Esophagus squamous epithelium (tissue), 5 donors: Measurements from ENCODE around the gene CUL3. TPM values are rescaled to one million over a fixed set of nuclear protein-coding genes. Genes with fewer than 3 reads are reported as not detected.

Experiments used
- DNase-seq: peaks from one replicate; lab custom pipeline; 2025; lab: John Stamatoyannopoulos, UW
- H3K27ac ChIP-seq, 4 donors: fragments of 200-600 bp; sonication (generic); one replicate each; pipeline ENCODE4 v1.5.1; 2016 to 2019; ENCODE audit warnings: mild to moderate bottlenecking in 1 of 4
- H3K27me3 ChIP-seq, 4 donors: fragments of 200-600 bp; sonication (generic); 1 replicate in 3 of 4; 2 replicates in 1 of 4; pipeline versions ENCODE4 v1.5.1 to v1.6.0; 2017 to 2021; ENCODE audit warnings: antibody characterized with exemption in 1 of 4
- H3K36me3 ChIP-seq, 3 donors: fragments of 200-600 bp; sonication (generic); one replicate each; pipeline ENCODE4 v1.5.1; 2016 to 2019
- H3K4me1 ChIP-seq, 3 donors: fragments of 200-600 bp; sonication (generic); one replicate each; pipeline ENCODE4 v1.5.1; 2017 to 2019
- H3K4me3 ChIP-seq, 4 donors: fragments of 200-600 bp; sonication (generic); 1 replicate in 3 of 4; 2 replicates in 1 of 4; pipeline ENCODE4 v1.5.1; 2016 to 2019; ENCODE audit warnings: mild to moderate bottlenecking in 2 of 4, moderate library complexity in 1 of 4
- H3K9me3 ChIP-seq, 3 donors: fragments of 200-600 bp; sonication (generic); one replicate each; pipeline ENCODE4 v1.5.1; 2016 to 2019
- CTCF ChIP-seq, 6 experiments: fragments of 450-650 bp in 4 of 6; fragments of 200-600 bp in 2 of 6; sonication (generic) in 2 of 6; IDR thresholded peaks; one replicate each; pipeline ENCODE4 v1.5.1; 2016 to 2019; ENCODE audit warnings: antibody characterized with exemption in 6 of 6, mild to moderate bottlenecking in 4 of 6, moderate library complexity in 4 of 6
- POLR2A ChIP-seq, 4 donors: fragments of 450-650 bp; IDR thresholded peaks; one replicate each; pipeline ENCODE4 v1.6.1; 2017; ENCODE audit warnings: antibody characterized with exemption in 4 of 4, mild to moderate bottlenecking in 4 of 4, moderate library complexity in 3 of 4
- WGBS, 2 donors: methylation state at CpG; one replicate each; pipeline ENCODE4 v1.1.5; 2018; 5-methylcytosine and 5-hydroxymethylcytosine counted together
- intact Hi-C: fragments of 100-400 bp; cut with DNase I; formaldehyde crosslinking; loops from one replicate; pipeline ENCODE4 v1.15.0; 2022
- total RNA-seq, 4 donors: library from RNA; depleted of rRNA; stranded (reverse); fragments of >200 nt; gene quantifications; one replicate each; pipeline ENCODE4 v1.1.0, GENCODE V29; 2016
- donor health status: DM: yes; HTN: yes; CAD: no.

Gene CUL3
- total RNA-seq, 4 donors from 2014 or later, result 59.7 to 91.4 (median 85.2) TPM

- peaks cover 0 to 25% (median 4%) of the 10 kb centered on the region in 3 donors for H3K4me1 ChIP-seq
- no peak for TF ChIP-seq POLR2A (IDR thresholded peaks at IDR 0.05)
- no peak for TF ChIP-seq CTCF (IDR thresholded peaks at IDR 0.05)
- no peak overlapping the region for H3K4me3 ChIP-seq
- no peaks in the 10 kb centered on the region for H3K9me3 ChIP-seq
- no peak for DNase-seq
- no peak overlapping the region for H3K27ac ChIP-seq
- no peaks in the 10 kb centered on the region for H3K27me3 ChIP-seq
- intact Hi-C loops, result no loop called here
- H3K36me3 ChIP-seq, result no peaks in the 10 kb centered on the region
These were observed 28.8 kb downstream of the CUL3 start for GRCh38 chr2:224556381-224556780.

GRCh38 chr2:224555823-224556366 lies 29.3 kb downstream of the CUL3 start:
- 85 to 90% methylated on average over 4 of the region's 4 CpGs for WGBS, 2 donors
- DNase-seq, result no peak
- H3K4me1 ChIP-seq, result peaks cover 0 to 20% (median 4%) of the 10 kb centered on the region in 3 donors
- no peaks in the 10 kb centered on the region for H3K36me3 ChIP-seq
- no peaks in the 10 kb centered on the region for H3K9me3 ChIP-seq
- intact Hi-C loops, result no loop called here
- no peak for TF ChIP-seq POLR2A (IDR thresholded peaks at IDR 0.05)
- TF ChIP-seq CTCF (IDR thresholded peaks at IDR 0.05), result no peak
- no peak overlapping the region for H3K4me3 ChIP-seq
- no peak overlapping the region for H3K27ac ChIP-seq
- no peaks in the 10 kb centered on the region for H3K27me3 ChIP-seq

GRCh38 chr2:224552771-224553170 lies 32.4 kb downstream of the CUL3 start:
- 85 to 100% methylated on average over 2 of the region's 2 CpGs for WGBS, 2 donors
- intact Hi-C loops, result no loop called here
- H3K36me3 ChIP-seq, result peaks cover 0 to 16% (median 0%) of the 10 kb centered on the region in 3 donors
- DNase-seq, result no peak
- no peaks in the 10 kb centered on the region for H3K9me3 ChIP-seq
- no peak overlapping the region for H3K4me3 ChIP-seq
- no peak overlapping the region for H3K27ac ChIP-seq
- no peak for TF ChIP-seq CTCF (IDR thresholded peaks at IDR 0.05)
- TF ChIP-seq POLR2A (IDR thresholded peaks at IDR 0.05), result no peak
- no peaks in the 10 kb centered on the region for H3K27me3 ChIP-seq
- peaks cover 0 to 7% (median 0%) of the 10 kb centered on the region in 3 donors for H3K4me1 ChIP-seq

DNA sequence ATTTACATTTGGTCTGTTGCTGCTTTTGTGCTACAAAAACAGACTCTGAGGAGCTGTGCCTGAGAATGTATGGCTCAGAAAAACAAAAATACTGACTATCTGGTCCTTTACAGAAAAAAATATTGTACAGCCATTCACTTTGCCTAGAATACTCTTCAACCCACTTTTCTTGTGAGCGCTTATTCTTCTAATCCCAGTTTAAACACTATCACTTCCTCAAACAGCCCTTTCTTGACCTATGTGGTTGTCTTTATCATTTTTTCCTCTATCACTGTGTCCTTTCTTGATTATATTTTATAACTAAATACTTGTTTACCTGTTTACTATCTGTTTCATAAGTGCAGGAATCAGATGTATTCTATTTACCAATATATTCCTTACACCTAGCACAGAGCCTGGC lies 33.5 kb downstream of the CUL3 start:
- no peak overlapping the region for H3K27ac ChIP-seq
- no peak overlapping the region for H3K4me3 ChIP-seq
- TF ChIP-seq POLR2A (IDR thresholded peaks at IDR 0.05), result no peak
- no peak for TF ChIP-seq CTCF (IDR thresholded peaks at IDR 0.05)
- H3K36me3 ChIP-seq, result peaks cover 0 to 16% (median 0%) of the 10 kb centered on the region in 3 donors
- DNase-seq, result no peak
- no peaks in the 10 kb centered on the region for H3K27me3 ChIP-seq
- intact Hi-C loops, result no loop called here
- 80 to 88% methylated on average over 1 of the region's 1 CpG for WGBS, 2 donors
- H3K4me1 ChIP-seq, result peaks cover 0 to 7% (median 0%) of the 10 kb centered on the region in 3 donors
- no peaks in the 10 kb centered on the region for H3K9me3 ChIP-seq

DNA sequence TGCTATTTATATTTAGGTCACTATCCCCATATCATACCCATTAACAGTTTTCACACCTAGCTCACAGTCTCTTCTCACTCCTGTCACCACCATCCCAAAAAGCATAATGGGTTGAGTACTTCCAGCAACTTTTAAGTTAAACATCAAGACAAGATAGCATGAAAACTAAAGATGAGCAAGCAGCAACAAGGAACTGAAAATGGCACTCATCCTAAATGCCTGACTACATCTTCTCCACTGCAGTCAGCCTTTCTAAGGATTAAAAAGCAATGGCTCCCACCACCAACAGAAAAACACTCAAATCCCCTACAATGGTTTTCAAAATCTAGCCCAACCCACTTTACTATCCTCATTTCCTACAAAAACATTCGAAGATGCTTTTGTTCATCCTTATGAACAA lies 38.2 kb downstream of the CUL3 start:
- no peak for TF ChIP-seq CTCF (IDR thresholded peaks at IDR 0.05)
- TF ChIP-seq POLR2A (IDR thresholded peaks at IDR 0.05), result no peak
- intact Hi-C loops, result no loop called here
- Histone ChIP-seq H3K27me3 (no peaks in the 10 kb centered on the region), H3K27ac (no peak overlapping the region), H3K4me1 (peaks cover 0 to 34% (median 4%) of the 10 kb centered on the region in 3 donors), H3K4me3 (no peak overlapping the region), H3K36me3 (peaks cover 0 to 31% (median 0%) of the 10 kb centered on the region in 3 donors), H3K9me3 (no peaks in the 10 kb centered on the region)
- DNase-seq, result no peak
- 96 to 100% methylated on average over 1 of the region's 1 CpG for WGBS, 2 donors
